Measurements from ENCODE around the gene INPP5J.
"Not testable (repeated sequence)": the region's sequence is repeated elsewhere in the genome, so short reads cannot be mapped to it uniquely, and the experiment has no call there.

Gene INPP5J

DNA sequence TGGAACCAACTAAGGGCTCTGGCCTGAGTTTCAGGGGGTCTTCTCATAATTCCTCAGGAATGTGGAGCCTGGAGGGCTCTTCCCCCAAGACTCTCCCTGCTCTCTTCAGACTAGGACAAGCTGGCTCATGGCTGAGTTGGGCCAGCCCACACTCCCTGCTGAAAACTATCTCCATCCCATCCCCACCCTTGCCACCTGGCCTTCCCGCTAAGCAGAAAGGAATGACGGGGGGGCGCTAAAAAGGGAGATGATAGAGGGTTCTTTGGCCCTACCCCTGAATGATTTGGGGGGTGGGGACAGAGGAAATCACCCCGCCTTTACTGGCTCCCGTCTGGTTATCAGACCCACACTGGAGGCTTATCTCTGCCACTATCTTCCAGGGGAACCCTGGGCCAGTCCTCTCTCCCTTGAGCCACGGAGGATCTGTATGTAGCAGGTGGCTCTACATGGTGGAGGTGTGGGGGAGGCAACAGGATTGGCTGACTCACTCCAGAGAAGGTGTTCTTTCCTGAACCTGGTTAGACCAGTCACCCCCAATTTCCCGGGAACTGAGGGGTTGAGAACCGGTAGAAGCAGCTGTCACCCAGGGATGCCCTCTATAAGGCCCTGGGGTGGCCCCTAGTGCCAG is 35.9 kb upstream of the INPP5J start:
- no peak for DNase-seq (ENCODE audit: low spot score)

DNA sequence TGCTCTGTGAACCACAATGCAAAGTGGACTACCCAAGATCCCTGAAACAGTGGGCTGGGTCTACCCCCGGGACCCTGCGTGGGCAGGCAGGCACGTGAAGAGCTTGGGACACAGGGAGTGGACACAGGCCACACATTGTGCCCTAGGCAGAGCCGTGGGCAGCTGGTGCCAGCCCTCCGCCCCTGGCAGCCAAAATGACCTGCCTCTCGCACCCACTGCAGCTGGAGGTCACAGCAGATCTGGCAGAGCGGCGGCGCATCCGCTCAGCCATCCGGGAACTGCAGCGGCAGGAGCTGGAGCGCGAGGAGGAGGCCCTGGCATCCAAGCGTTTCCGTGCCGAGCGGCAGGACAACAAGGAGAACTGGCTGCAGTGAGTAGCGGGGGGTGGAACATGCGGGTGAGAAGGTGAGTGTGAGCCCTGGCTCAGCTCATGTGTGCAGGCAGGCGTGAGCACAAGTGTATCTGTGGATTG is 35.0 kb upstream of the INPP5J start:
- DNase-seq (ENCODE audit: low spot score) = no peak

DNA sequence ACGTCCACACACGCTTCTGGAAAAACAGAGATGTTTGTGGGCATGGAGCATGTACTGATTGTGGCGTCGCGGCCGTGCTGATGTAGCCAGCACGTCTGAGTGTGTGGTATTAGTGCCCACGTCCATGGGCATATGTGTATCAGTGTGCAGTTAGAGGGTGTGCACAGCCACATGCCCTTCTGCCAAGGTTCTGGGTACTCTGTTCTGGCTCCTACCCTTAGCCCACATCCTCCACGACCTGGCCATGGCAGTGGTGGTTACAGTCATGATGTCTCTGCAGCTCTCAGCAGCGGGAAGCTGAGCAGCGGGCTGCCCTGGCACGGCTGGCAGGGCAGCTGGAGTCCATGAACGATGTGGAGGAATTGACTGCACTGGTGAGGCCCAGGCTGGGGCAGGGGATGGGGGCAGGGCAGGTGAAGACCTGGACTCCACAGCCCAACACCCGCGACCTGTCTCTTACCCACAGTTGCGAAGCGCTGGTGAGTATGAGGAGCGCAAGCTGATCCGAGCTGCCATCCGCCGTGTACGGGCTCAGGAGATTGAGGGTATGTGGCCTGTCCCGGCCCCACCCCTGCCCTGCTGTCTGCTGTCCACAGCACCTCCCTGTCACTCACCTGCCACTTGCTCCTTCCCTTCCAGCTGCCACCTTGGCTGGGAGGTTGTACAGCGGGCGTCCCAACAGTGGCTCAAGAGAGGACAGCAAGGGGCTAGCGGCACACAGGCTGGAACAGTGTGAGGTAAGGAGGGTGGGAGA is 34.4 kb upstream of the INPP5J start:
- DNase-seq (ENCODE audit: low spot score) = no peak

DNA sequence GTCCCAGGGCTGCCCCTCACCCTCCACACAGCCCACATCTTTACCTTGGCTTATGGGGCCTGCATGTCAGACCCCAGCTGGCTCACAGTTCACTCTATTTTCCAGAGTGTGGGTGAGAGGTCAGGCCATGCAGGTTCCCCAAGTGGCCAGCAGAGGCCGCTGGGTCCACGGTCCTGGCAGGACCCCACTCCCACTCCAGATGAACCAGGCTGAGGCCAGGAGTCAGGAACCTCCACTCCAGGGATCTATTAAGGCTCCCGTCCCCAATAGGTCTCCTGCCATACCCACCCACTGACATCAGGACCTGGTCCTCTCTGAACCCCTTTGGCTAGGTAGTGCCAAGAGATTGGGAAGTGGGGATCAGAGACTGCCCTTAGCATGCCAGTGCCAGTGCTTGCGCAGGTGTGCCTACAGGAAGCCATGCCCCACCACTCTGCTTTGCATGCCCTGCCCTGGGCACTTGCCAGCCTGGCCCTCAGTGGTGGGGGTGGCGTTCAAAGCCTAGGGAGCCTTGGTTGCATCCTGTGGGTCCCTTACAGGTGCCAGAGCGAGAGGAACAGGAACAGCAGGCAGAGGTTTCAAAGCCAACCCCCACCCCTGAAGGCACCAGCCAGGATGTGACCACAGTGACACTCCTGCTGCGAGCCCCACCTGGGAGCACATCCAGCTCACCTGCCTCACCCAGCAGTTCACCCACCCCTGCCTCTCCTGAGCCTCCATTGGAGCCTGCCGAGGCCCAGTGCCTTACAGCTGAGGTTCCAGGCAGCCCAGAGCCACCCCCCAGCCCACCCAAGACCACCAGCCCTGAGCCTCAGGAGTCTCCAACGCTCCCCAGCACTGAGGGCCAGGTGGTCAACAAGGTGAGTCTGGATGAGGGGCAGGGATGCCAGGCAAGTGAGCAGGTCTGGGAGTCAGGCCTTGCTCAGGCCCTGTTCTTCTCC is 33.3 kb upstream of the INPP5J start:
- peak; percentile 69 for DNase-seq (ENCODE audit: low spot score)

DNA sequence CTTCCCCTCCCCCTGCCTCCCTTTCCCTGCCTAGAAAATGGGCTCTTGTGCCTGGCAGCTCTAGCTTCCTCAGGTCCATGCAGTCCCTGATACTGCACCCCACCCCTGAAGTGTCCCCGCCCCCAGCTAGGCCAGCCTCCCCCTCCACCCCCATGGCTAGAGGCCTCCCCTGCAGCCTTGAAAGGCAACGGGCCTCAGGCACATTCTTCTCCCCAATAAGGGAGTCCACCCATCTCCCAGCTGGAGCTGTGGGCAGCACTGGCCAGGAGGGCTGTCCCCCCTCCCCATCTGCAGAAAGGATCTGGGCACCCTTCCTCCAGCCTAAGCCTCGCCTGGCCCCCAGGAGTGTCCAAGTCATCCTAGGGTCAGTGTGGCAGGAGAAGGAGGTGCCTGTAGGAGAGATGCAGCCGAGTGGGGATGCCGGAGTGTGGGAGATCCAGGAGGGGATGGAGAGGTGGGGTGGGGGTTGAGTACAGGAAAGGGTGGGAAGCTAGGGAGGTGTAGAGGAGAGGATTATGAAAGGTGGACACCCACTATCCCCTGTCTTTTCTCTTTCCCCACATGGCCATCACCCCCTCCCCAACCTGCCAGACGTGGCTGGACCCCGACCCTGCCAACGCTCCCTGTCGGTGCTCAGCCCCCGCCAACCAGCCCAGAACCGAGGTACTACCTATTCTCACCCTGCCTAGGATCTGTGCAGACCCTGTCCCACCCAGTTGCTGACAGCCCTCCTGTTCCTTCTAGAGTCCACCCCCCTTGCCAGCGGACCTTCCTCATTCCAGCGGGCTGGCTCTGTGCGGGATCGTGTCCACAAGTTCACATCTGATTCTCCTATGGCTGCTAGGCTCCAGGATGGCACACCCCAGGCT is 32.3 kb upstream of the INPP5J start:
- DNase-seq (ENCODE audit: low spot score) = peak; percentile 41

DNA sequence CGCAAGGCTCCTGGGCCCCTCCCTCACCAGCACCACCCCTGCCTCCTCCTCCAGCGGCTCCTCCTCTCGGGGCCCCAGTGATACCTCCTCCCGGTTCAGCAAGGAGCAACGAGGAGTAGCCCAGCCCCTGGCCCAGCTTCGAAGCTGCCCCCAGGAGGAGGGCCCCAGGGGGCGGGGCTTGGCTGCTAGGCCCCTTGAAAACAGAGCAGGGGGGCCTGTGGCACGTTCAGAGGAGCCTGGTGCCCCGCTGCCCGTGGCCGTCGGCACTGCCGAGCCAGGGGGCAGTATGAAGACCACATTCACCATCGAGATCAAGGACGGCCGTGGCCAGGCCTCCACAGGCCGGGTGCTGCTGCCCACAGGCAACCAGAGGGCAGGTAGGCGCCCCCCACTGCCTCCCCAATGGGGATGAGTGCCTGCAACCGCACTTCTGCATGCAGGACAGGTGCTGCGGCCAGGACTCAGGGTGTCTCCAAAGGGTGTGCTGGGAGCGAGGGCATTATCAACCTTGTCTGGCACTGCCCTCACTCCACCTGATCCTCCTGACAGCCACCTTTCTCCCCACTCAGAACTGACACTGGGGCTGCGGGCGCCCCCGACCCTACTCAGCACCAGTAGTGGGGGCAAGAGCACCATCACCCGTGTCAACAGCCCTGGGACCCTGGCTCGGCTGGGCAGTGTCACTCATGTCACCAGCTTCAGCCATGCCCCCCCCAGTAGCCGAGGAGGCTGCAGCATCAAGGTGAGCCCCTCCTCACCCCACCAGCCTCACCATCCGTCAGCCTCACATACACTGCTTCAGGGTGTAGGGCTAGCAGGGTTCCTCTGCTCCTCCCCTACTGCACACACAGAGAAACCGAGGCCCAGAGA is 31.4 kb upstream of the INPP5J start:
- peak; percentile 49 for DNase-seq (ENCODE audit: low spot score)

DNA sequence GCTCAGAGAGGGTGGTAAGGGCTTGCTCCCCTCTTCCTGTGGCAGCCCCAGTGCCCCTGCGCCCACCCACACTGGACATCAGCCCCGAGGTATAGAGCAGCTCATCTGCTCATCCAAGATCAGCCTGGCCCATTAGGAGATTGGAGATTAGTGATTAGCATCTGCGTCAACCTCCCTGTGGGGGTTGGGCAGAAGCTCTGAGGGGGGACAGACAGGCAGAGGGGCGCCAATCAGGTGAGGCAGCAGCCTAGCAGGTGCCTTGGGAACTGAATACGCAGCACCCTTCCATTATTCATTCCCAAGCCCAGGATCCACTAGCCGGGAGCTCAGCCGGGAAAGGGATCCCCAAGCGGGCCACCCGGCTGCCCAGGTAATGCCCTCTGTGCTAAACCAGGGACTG is 30.6 kb upstream of the INPP5J start:
- DNase-seq (ENCODE audit: low spot score) = peak; percentile 37

DNA sequence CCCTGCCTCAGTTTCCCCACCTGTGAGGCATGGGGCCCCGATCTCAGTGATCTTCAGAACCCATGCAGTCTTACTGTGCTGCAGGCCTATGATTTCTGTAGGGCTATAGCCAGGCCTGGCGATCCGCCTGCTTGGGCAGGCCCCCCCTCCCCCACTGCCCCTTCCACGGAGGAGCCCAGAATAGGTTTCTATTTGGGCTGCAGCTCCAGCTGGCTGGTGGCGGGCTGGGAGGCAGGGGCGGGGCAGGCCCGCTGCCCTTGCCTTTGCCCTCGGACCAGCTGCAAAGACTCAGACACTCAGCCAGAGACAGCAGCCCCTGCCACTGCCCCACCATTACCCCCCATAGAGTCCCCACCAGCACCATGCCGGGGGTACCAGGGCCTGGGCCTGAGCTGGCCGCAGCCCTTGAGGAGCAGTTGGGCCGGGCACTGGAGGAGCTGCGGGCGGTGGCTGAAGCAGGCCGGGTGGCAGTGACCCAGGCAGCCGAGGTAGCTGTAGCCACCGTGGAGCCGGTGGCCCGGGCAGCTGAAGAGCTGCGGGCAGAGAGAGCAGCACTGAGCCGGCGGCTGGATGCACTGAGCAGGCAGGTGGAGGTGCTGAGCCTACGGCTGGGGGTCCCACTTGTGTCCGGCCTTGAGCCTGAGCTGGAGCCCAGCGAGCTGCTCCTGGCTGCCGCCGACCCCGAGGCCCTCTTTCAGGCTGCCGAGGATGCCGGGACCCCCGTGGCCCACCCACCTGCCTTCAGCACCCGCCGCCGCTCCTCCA is 29.5 kb upstream of the INPP5J start:
- DNase-seq (ENCODE audit: low spot score) = peak; percentile 42

DNA sequence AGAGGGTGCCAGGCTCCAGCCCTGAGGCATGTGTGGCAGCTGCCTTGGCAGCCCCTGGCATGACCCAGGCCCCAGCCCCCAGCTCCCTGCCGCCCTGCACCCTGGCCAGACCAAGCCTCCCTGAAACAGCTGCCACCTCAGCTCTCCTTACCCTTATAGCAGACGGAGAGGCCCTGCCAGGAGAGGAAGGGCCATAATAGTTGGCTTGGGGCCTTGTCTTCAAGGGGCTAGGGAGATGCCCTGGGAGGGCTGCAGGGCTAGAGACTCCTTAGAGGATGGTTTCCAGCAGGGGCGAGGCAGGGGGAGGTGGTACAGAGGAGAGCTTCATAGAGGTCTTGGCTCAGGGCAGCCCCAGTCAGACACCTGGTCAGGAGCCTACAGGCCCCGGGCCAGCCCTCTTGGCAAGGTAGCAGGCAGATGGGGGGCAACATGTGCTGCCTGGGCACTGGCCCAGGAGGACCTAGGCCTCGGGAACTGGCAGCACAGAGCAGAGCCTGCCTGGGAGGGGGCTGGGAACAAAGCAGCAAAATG is 28.7 kb upstream of the INPP5J start:
- peak; percentile 38 for DNase-seq (ENCODE audit: low spot score)

DNA sequence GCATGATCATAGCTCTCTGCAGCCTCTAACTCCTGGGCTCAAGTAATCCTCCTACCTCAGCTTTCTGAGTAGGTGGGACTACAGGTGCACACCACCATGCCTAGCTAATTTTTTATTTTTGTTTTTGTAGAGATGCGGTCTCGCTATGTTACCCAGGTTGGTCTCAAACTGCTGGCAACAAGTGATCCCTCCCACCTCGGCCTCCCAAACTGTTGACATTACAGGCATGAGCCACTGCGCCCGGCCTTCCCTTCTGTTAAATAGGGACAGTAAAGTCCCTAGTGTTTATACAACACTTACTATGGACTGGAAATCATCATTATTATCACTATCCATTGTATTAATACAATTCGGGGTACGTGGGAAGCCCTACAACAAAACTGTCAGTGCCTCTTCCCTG is 28.0 kb upstream of the INPP5J start:
- DNase-seq (ENCODE audit: low spot score) = no peak

DNA sequence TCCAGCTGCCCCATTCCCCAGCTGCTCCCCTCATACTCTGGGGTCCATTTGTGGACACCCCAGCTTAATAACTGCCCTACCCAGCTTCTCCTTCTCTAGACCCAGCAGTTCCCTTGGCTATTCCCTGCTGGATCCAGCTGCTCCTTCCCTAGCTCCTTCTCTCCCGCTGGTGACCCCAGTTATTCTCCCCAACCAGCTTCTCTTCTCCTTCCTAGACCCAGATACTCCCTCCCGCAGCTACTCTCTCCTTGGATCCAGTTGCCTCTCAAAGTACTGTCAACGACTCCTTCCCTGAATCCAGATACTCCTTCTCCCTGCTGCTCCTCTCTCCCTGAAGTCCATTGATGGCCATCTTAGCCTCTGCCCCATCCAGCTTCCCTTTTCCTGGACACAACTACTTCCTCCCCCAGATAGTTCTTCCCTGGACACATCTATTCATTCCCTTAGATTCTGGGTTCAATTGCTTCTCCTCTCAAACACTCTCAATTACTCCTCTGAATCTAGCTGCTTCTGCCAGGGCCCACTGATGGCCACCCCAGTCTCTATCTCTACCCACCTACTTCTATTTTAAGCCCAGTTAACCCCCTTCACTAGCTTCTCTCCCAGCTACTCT is 27.0 kb upstream of the INPP5J start:
- no peak for DNase-seq (ENCODE audit: low spot score)

DNA sequence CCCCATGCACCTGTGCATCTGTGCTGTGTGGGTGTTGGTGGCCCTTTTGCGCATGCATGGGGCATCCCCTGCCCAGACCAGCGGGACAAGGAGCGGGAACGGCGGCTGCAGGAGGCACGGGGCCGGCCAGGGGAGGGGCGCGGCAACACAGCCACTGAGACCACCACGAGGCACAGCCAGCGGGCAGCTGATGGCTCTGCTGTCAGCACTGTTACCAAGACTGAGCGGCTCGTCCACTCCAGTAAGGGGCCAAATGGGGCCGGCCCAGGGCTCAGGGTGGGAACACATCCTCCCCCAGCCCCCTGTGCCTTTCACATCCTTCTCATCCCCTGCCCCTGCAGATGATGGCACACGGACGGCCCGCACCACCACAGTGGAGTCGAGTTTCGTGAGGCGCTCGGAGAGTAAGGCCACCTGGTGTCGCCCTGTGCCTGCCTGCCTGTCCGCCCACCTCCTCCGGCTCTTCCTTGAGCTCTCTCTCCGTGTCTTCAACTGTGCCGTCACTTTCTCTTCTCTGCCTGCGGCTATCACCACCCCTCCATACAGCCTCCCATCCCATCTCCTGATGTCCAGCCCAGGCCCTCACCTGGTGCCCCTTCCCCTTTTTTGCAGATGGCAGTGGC is 26.0 kb upstream of the INPP5J start:
- DNase-seq (ENCODE audit: low spot score) = no peak

DNA sequence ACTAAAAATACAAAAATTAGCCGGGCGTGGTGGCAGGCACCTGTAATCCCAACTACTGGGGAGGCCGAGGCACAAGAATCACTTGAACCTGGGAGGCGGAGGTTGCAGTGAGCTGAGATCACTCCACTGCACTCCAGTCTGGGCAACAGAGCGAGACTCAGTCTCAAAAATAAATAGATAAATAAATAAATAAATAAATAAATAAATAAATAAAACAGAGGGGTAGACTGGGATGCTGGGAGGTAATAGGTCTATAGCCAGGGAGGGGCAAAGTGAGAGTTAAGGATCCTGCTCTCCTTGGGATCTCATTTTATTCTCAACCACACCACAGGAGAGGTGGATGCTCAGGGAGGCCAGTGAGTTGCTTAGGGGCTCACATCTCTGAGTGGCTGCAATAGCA is 25.2 kb upstream of the INPP5J start:
- DNase-seq (ENCODE audit: low spot score) = not testable (repeated sequence)

DNA sequence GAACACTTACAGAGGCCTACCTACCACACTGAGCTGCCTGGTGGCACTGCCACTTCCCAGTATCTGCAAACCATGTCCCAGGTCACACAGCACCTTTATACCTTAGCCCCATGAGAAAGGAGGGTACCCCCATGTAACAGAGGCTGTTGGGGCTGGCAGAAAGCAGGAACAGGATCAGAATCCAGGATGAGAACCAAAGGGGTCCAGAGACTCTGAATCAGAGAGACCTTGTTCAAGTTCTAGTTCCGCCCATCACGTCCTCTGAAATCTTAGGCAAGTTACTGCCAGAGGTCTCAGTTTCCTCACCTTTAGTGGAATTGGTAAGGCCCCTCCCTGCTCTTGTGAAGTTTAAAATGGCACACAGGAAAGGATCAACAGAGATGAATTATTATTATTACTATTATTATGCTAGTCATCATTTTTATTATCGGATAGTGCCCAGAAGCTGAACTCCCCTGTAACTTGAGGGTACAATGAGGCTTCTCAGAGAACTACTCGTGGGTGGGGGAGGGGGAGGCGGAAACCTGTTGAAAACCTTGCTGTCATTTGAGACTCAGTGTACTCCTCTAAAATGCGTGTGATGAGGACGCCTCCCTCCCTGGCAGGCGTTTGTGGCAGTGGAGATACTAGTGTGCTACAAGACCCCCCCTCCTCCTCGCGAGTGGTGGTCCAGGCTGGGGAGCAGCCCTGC is 24.7 kb upstream of the INPP5J start:
- DNase-seq (ENCODE audit: low spot score) = no peak

DNA sequence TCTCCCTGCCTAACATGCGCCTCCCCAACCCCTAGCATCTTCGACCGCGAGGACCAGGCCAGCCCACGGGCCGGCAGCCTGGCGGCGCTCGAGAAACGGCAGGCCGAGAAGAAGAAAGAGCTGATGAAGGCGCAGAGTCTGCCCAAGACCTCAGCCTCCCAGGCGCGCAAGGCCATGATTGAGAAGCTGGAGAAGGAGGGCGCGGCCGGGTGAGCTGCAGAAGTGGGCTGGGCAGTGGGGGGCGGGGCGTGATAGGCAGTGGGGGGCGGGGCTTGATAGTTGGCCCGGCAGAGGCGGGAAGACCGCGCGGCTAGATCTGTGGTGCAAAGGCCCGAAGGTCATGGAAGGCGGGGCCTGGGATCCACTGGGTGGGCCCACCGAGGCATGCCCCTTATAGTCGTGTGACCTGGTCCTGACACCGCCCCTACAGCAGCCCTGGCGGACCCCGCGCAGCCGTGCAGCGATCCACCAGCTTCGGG is 24.1 kb upstream of the INPP5J start:
- peak; percentile 90 for DNase-seq (ENCODE audit: low spot score)

DNA sequence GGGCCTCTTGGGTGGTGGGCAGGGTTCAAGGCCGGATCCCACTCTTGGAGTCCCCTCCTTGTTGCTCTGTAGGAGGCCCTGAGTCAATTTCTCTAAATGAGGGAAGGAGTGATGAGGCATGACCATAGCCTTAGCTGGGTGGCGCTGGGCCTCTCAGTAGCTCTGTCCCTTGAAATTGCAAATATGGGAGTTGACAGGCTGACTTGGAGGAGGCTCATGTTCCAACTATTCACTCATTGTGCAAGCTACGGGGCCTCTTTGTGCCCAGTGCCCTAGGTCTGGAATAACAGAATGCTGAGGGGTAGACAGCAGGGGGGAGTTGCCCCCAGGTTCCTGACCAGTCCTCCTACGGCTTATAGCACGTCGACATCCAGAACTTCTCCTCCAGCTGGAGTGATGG is 23.4 kb upstream of the INPP5J start:
- DNase-seq (ENCODE audit: low spot score) = no peak

DNA sequence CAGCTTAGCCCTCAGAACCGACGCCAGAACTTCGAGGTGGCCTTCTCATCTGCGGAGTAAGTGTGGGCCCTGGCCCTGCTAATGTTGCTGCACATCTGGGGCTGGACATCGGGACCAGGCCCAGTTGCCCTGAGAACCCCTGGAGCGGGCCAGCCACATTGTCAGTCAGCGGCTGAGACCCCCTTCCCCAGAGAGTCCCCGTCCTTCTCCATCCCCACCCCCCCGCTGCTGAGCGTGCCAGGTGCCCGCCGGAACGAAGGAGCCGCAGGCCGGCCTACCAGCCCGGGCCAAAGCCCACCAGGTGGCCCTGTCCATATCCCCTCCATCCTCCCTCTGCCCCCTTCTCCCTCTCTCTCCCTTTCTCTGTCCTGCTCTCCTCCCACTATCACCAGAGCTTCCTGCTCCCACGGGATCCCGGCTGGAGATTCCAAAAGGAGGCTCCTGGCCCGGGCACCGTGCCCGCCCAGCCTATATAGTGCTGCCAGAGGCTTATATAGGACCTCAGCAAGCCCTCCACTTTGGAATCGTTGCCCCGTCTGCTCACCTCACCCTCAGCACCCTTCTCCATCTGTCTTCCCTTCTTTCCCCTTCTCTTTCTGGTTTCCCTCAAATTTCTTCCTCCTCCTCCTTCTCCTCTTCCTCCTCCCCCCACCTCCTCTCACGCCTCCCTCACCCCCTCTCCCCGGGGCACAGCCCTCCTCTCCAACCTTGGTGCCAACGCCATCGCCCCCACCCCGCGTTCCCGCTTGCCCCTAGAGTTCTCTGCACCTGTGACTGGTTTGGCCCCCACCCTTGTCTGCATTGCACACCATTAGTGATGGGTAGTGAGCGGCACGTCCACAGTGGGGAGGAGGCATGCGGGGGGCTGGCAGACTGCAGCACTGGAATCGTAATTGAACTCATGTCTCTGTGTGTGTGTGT is 22.7 kb upstream of the INPP5J start:
- DNase-seq (ENCODE audit: low spot score) = no peak

Measured in ecto neural progenitor cell (in vitro differentiated cells).